K562 (cell line): ENCODE measurements around the gene FRMPD1. TPM values are rescaled to one million over a fixed set of nuclear protein-coding genes. Genes with fewer than 3 reads are reported as not detected.

ENCODE experiments used
- ATAC-seq: fragments of 200-7000 bp; cut with Tn5 transposase; 3 replicates; pipeline ENCODE4 v1.9.1; 2020; ENCODE audit warnings: moderate library complexity
- BruUV-seq: library from RNA; stranded (reverse); fragments of 400-500 nt; replicated peaks from 2 replicates; lab custom pipeline; 2021; lab: Mats Ljungman, UMichigan
- CTCF ChIA-PET: fragments of 300-600 bp; formaldehyde crosslinking; extraction: SDS; loops from one replicate; lab custom pipeline; 2021; ENCODE audit warnings: low intra/inter-chr PET ratio; lab: Yijun Ruan, JAX
- POLR2A ChIA-PET: fragments of 300-600, 350-650 bp; sonication (Branson Sonifier 250); formaldehyde crosslinking; extraction: SDS; loops from one replicate; lab custom pipeline; 2021; ENCODE audit warnings: antibody characterized with exemption, inconsistent platforms; lab: Yijun Ruan, JAX
- DNase-seq, 4 experiments: peaks; one replicate each; pipeline versions ENCODE4 v3.0.0 to v3.0.0-alpha.2; 2011 to 2018; ENCODE audit warnings: low spot score in 3 of 4, mixed read lengths in 3 of 4; ENCODE audit errors: extremely low read depth in 1 of 4
- FAIRE-seq: peaks from 2 replicates; lab custom pipeline; 2011; peaks lifted over from hg19 to GRCh38; lab: Jason Lieb, UNC
- H2AFZ ChIP-seq: 2 replicates; pipeline ENCODE4 v1.6.0; 2011; ENCODE audit warnings: low read depth, low read length, control low read depth, inconsistent platforms
- H3K27ac ChIP-seq: fragments of 200-600 bp; 3 replicates; pipeline ENCODE4 v1.8.0; 2011; ENCODE audit warnings: low read depth, mild to moderate bottlenecking, control low read depth, inconsistent platforms, low read length, moderate library complexity, mixed read lengths; ENCODE audit errors: extremely low read depth
- H3K27me3 ChIP-seq, 2 experiments: fragments of 300-600 bp in 1 of 2; 2 replicates in 1 of 2; 3 replicates in 1 of 2; pipeline versions ENCODE4 v1.6.0 to v1.8.0; 2011; ENCODE audit warnings: inconsistent platforms in 2 of 2, low read length in 2 of 2, mild to moderate bottlenecking in 1 of 2, mixed read lengths in 1 of 2, moderate library complexity in 1 of 2; ENCODE audit not compliant: control insufficient read depth in 2 of 2, insufficient read depth in 2 of 2
- H3K36me3 ChIP-seq: fragments of 300-600 bp; 3 replicates; pipeline ENCODE4 v1.8.0; 2011; ENCODE audit warnings: mild to moderate bottlenecking, low read length, inconsistent platforms; ENCODE audit not compliant: control insufficient read depth, insufficient read depth
- H3K4me1 ChIP-seq, 2 experiments: fragments of 200-600 bp in 1 of 2; replicated peaks in 1 of 2; 2 replicates in 1 of 2; 3 replicates in 1 of 2; pipeline versions ENCODE4 v1.5.1 to v1.8.0; 2011; ENCODE audit warnings: inconsistent platforms in 2 of 2, low read length in 2 of 2, mild to moderate bottlenecking in 1 of 2, mixed read lengths in 1 of 2, moderate library complexity in 1 of 2; ENCODE audit not compliant: control insufficient read depth in 2 of 2, insufficient read depth in 2 of 2
- H3K4me2 ChIP-seq: 2 replicates; pipeline ENCODE4 v1.6.1; 2011; ENCODE audit warnings: low read length, control low read depth, inconsistent platforms, mixed read lengths; ENCODE audit not compliant: insufficient read depth
- H3K4me3 ChIP-seq: fragments of 200-600 bp; sonication (generic), shearing (Covaris generic); 2 replicates; pipeline ENCODE4 v1.5.1; 2016; ENCODE audit warnings: control low read depth, inconsistent platforms
- H3K79me2 ChIP-seq: fragments of 200-600 bp; 3 replicates; pipeline ENCODE4 v1.8.0; 2011; ENCODE audit warnings: low read length, inconsistent platforms; ENCODE audit not compliant: control insufficient read depth, insufficient read depth
- H3K9ac ChIP-seq, 2 experiments: 2 replicates each; pipeline versions ENCODE4 v1.6.0 to v1.6.1; 2011; ENCODE audit warnings: low read depth in 2 of 2, low read length in 2 of 2, control low read depth in 1 of 2, inconsistent platforms in 1 of 2, mild to moderate bottlenecking in 1 of 2, mixed read lengths in 1 of 2; ENCODE audit not compliant: insufficient read depth in 1 of 2
- H3K9me1 ChIP-seq: one replicate; pipeline ENCODE4 v1.6.0; 2011; ENCODE audit warnings: inconsistent platforms, mild to moderate bottlenecking, low read length, moderate library complexity; ENCODE audit not compliant: control insufficient read depth, insufficient read depth
- H3K9me3 ChIP-seq: replicated peaks from 2 replicates; pipeline ENCODE4 v1.5.1; 2011; ENCODE audit warnings: low read depth, low read length, inconsistent platforms; ENCODE audit not compliant: control insufficient read depth, insufficient read depth
- H4K20me1 ChIP-seq: replicated peaks from 2 replicates; pipeline ENCODE4 v1.6.1; 2011; ENCODE audit warnings: low read length, inconsistent platforms, mixed read lengths; ENCODE audit not compliant: control insufficient read depth, insufficient read depth
- CBX1 ChIP-seq: sonication (generic); IDR thresholded peaks from 2 replicates; pipeline ENCODE4 v1.6.1; 2016; ENCODE audit warnings: antibody characterized with exemption, low read depth, mild to moderate bottlenecking
- DACH1 ChIP-seq: fragments of 450-650 bp; IDR thresholded peaks from 2 replicates; pipeline ENCODE4 v1.6.1; 2018; ENCODE audit not compliant: partially characterized antibody
- FOXA3 ChIP-seq, 2 experiments: fragments of 450-650 bp in 1 of 2; sonication (generic) in 1 of 2; formaldehyde crosslinking; IDR thresholded peaks in 1 of 2; conservative IDR thresholded peaks in 1 of 2; 2 replicates each; pipeline versions ENCODE4 v1.4.0 to v1.8.0; 2020 to 2022; ENCODE audit warnings: mild to moderate bottlenecking in 2 of 2, missing genetic modification reagents in 1 of 2
- HCFC1 ChIP-seq: IDR thresholded peaks from 2 replicates; pipeline ENCODE4 v1.6.1; 2012; ENCODE audit warnings: low read depth, low read length, improper control_type of control experiment
- HDAC1 ChIP-seq, 2 experiments: fragments of 450-650 bp; IDR thresholded peaks; 2 replicates each; pipeline ENCODE4 v1.6.1; 2016 to 2017; ENCODE audit warnings: inconsistent platforms in 1 of 2, mild to moderate bottlenecking in 1 of 2, moderate library complexity in 1 of 2
- HDAC2 ChIP-seq: fragments of 450-650 bp; IDR thresholded peaks from 2 replicates; pipeline ENCODE4 v1.6.1; 2016; ENCODE audit warnings: mild to moderate bottlenecking
- JUND ChIP-seq, 2 experiments: IDR thresholded peaks; 2 replicates in 1 of 2; 3 replicates in 1 of 2; pipeline ENCODE4 v1.6.1; 2011; ENCODE audit warnings: borderline replicate concordance in 2 of 2, low read depth in 2 of 2, low read length in 2 of 2, improper control_type of control experiment in 1 of 2, missing biosample characterization in 1 of 2, missing genetic modification characterization in 1 of 2, missing genetic modification reagents in 1 of 2
- LARP7 ChIP-seq: fragments of 450-650 bp; IDR thresholded peaks from 2 replicates; pipeline ENCODE4 v1.6.1; 2016
- MCM3 ChIP-seq: fragments of 450-650 bp; IDR thresholded peaks from 2 replicates; pipeline ENCODE4 v1.6.1; 2016
- SMAD1 ChIP-seq: fragments of 150-350 bp; IDR thresholded peaks from 2 replicates; pipeline ENCODE4 v1.6.1; 2014; ENCODE audit warnings: low read length, low read depth; ENCODE audit not compliant: partially characterized antibody
- ZNF133 ChIP-seq: fragments of 250-450 bp; sonication (Bioruptor Pico); IDR thresholded peaks from 2 replicates; pipeline ENCODE4 v1.4.0; 2020; ENCODE audit warnings: mild to moderate bottlenecking
- ZNF586 ChIP-seq: fragments of 450-650 bp; formaldehyde crosslinking; conservative IDR thresholded peaks from 2 replicates; pipeline ENCODE4 v1.4.0; 2020; ENCODE audit warnings: mild to moderate bottlenecking, moderate library complexity
- whole genome bisulfite sequencing: fragments of 100-300 bp; shearing (Covaris generic); methylation state at CpG from one replicate; pipeline ENCODE4 v1.1.6; 2016; ENCODE audit warnings: low coverage, mixed read lengths; ENCODE audit not compliant: insufficient coverage; ENCODE audit errors: missing lambda C conversion rate; 5-methylcytosine and 5-hydroxymethylcytosine counted together
- in situ Hi-C: fragments of 300-500 bp; cut with MboI; formaldehyde crosslinking; loops from 4 replicates; pipeline ENCODE4 v1.15.0; 2018; ENCODE audit warnings: inconsistent platforms, mixed read lengths
- intact Hi-C: fragments of 100-400 bp; cut with micrococcal nuclease; formaldehyde crosslinking; loops from 2 replicates; pipeline ENCODE4 v1.14.2; 2022
- polyA plus RNA-seq, 8 experiments: library from polyadenylated mRNA; depleted of rRNA in 4 of 8; stranded (reverse) in 5 of 8; unstranded in 3 of 8; fragments of >200 nt; fragmentation: Nextera tagmentation in 2 of 8; fragmentation: Illumina TruSeq in 1 of 8; extraction: Ambion mirVana in 2 of 8; extraction: Trizol in 1 of 8; gene quantifications; 2 replicates each; pipeline versions ENCODE4 v1.2.1 to v1.2.3, GENCODE V29; 2011 to 2014; ENCODE audit warnings: inconsistent platforms in 1 of 8, missing spikeins in 1 of 8
- total RNA-seq, 7 experiments: library from RNA; depleted of rRNA in 6 of 7; stranded (reverse); fragments of >200 nt in 6 of 7; fragmentation: Illumina TruSeq in 2 of 7; extraction: Trizol in 2 of 7; gene quantifications; 2 replicates each; pipeline versions ENCODE4 v1.2.1 to v1.2.3, GENCODE V29; 2011 to 2021; ENCODE audit warnings: low replicate concordance in 1 of 7
- TF ChIP-seq, protein P1 (sequence below), 2 experiments: fragments of 450-650 bp in 1 of 2; sonication (generic) in 1 of 2; formaldehyde crosslinking in 1 of 2; IDR thresholded peaks in 1 of 2; conservative IDR thresholded peaks in 1 of 2; 2 replicates each; pipeline versions ENCODE4 v1.6.1 to v1.8.1; 2016 to 2023; ENCODE audit warnings: mild to moderate bottlenecking in 2 of 2, moderate library complexity in 2 of 2, inconsistent platforms in 1 of 2, missing genetic modification reagents in 1 of 2
- TF ChIP-seq, protein P2 (sequence below): fragments of 450-650 bp; formaldehyde crosslinking; IDR thresholded peaks from 2 replicates; pipeline ENCODE4 v1.4.0; 2022; ENCODE audit warnings: missing genetic modification characterization
- TF ChIP-seq, protein P3 (sequence below): sonication (generic); formaldehyde crosslinking; IDR thresholded peaks from 2 replicates; pipeline ENCODE4 v1.8.0; 2022; ENCODE audit warnings: mild to moderate bottlenecking, low read depth, missing genetic modification reagents

FRMPD1 gene
- total and polyA plus RNA-seq, 9 of the 15 experiments (the other 6 are each of a cell fraction or from before 2014, with no cell fraction given): not detected

DNA sequence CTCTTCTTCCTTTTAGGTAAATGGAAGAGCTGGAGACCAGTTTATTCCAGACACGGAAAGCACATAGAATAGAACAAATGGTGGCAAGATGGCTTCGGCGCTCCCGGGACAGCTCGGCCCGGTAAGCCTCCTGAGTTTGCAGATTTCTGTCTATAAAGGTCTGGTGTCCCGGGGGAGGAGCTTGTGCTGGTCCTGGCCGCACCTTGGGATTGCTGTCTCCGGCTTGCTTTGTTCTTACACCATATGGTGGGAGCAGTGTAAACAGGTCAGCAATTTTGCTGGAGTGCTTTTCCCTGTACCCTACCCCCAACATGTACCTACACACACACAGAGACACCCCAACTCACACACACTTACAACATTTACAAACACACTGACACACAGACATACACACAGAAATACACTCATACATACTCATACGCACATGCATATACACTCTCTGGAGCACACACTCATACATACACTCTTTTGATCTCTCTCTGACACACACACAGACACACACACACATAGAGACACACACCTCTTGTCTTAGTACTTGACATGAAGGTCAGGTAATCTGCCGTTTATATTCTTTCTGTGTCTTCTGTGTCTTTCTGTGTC is 42.0 kb downstream of the FRMPD1 start (continued):
- TF ChIP-seq, protein P1, sequence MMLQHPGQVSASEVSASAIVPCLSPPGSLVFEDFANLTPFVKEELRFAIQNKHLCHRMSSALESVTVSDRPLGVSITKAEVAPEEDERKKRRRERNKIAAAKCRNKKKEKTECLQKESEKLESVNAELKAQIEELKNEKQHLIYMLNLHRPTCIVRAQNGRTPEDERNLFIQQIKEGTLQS (IDR thresholded peaks at IDR 0.05): no peak
- TF ChIP-seq, protein P1 (CRISPR knock-in tag; conservative IDR thresholded peaks at IDR 0.05): no peak
- TF ChIP-seq HDAC1 (IDR thresholded peaks at IDR 0.05): 0 out of 4 replicates have a peak, but pooled peaks of 1 of the 2 experiments have one; percentile 18
- TF ChIP-seq LARP7: peak; percentile 73; the same call in 1 of the 2 replicates
- TF ChIP-seq MCM3: peak; percentile 78; the same call in 1 of the 2 replicates
- TF ChIP-seq, protein P2, sequence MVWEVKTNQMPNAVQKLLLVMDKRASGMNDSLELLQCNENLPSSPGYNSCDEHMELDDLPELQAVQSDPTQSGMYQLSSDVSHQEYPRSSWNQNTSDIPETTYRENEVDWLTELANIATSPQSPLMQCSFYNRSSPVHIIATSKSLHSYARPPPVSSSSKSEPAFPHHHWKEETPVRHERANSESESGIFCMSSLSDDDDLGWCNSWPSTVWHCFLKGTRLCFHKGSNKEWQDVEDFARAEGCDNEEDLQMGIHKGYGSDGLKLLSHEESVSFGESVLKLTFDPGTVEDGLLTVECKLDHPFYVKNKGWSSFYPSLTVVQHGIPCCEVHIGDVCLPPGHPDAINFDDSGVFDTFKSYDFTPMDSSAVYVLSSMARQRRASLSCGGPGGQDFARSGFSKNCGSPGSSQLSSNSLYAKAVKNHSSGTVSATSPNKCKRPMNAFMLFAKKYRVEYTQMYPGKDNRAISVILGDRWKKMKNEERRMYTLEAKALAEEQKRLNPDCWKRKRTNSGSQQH (CRISPR knock-in tag): 0 out of 2 replicates have a peak, but pooled peaks have one; percentile 21

DNA sequence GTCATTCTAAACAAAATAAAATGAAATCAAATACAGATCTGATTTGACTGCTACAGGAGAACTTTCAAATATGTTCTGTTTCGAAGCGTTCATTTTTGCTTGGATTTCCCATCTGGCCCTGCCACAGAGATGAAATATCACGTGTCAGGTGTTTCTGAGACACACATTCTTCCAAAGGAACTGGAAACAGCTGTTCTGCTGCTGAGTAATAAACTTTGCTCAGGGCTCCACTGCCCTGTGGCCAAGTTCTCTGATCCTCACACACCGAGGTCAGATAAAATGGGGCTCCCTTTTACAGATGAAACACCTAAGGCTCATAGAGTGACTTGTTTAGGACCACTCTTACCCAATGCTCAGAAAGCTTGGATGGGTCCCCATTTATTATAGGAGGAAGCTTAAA is 42.5 kb downstream of the FRMPD1 start:
- Histone ChIP-seq H3K4me2 (no peak overlapping the region), H2AFZ (no peak overlapping the region), H3K36me3 (no peaks in the 10 kb centered on the region), H3K9ac (no peak overlapping the region), H3K27ac (no peak overlapping the region), H3K9me1 (no peaks in the 10 kb centered on the region), H3K79me2 (no peaks in the 10 kb centered on the region), H4K20me1 (no peaks in the 10 kb centered on the region), H3K27me3 (peaks cover 3 to 17% of the 10 kb centered on the region in 2 experiments; a peak in 3 of 5 replicates), H3K4me3 (no peak overlapping the region), H3K9me3 (no peaks in the 10 kb centered on the region), H3K4me1 (no peaks in the 10 kb centered on the region; a peak in 1 of 5 replicates)
- POLR2A ChIA-PET: interaction anchor here (0.7 to 1.7 kb wide), 4 partner anchors 9 to 105 kb away, joined by 3 to 12 read pairs (median 4); no protein-coding TSS in a partner anchor
- WGBS: 4% methylated on average over 4 of the region's 4 CpGs
- intact Hi-C loops: no loop called here
- in situ Hi-C loops: no loop called here
- CTCF ChIA-PET: no interaction called here
- ATAC-seq: peak; percentile 34
- no peak for FAIRE-seq
- no TSS peak for BruUV-seq
- no peak for DNase-seq
- TF ChIP-seq ZNF133 (CRISPR knock-in tag): no peak
- peak; percentile 48 for TF ChIP-seq DACH1
- TF ChIP-seq ZNF586 (CRISPR knock-in tag): no peak
- TF ChIP-seq, protein P3, sequence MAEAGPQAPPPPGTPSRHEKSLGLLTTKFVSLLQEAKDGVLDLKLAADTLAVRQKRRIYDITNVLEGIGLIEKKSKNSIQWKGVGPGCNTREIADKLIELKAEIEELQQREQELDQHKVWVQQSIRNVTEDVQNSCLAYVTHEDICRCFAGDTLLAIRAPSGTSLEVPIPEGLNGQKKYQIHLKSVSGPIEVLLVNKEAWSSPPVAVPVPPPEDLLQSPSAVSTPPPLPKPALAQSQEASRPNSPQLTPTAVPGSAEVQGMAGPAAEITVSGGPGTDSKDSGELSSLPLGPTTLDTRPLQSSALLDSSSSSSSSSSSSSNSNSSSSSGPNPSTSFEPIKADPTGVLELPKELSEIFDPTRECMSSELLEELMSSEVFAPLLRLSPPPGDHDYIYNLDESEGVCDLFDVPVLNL (CRISPR knock-in tag): no peak
- no peak for TF ChIP-seq SMAD1
- TF ChIP-seq HDAC2: no peak
- TF ChIP-seq HCFC1: no peak
- TF ChIP-seq JUND (IDR thresholded peaks at IDR 0.05; ENCODE audit: borderline replicate concordance, low read depth, low read length): no peak
- no peak for TF ChIP-seq JUND (tag; IDR thresholded peaks at IDR 0.05; ENCODE audit: borderline replicate concordance, low read depth, low read length)
- TF ChIP-seq CBX1: no peak
- no peak for TF ChIP-seq FOXA3 (CRISPR knock-in tag; conservative IDR thresholded peaks at IDR 0.05 in 1 of 2, IDR thresholded peaks at IDR 0.05 in 1 of 2)
- TF ChIP-seq, protein P2 (CRISPR knock-in tag): no peak
